Activated CD8-positive, alpha-beta memory T cell treated with anti-CD3 and anti-CD28 coated beads, Interleukin-2, amount 50 U/mL, for 24 hours (primary cell): ENCODE measurements around the gene LOXL4.

ENCODE experiments used
- DNase-seq: peaks from one replicate; pipeline ENCODE4 v3.0.0-alpha.2; 2020; ENCODE audit errors: extremely low read depth

LOXL4 gene

DNA sequence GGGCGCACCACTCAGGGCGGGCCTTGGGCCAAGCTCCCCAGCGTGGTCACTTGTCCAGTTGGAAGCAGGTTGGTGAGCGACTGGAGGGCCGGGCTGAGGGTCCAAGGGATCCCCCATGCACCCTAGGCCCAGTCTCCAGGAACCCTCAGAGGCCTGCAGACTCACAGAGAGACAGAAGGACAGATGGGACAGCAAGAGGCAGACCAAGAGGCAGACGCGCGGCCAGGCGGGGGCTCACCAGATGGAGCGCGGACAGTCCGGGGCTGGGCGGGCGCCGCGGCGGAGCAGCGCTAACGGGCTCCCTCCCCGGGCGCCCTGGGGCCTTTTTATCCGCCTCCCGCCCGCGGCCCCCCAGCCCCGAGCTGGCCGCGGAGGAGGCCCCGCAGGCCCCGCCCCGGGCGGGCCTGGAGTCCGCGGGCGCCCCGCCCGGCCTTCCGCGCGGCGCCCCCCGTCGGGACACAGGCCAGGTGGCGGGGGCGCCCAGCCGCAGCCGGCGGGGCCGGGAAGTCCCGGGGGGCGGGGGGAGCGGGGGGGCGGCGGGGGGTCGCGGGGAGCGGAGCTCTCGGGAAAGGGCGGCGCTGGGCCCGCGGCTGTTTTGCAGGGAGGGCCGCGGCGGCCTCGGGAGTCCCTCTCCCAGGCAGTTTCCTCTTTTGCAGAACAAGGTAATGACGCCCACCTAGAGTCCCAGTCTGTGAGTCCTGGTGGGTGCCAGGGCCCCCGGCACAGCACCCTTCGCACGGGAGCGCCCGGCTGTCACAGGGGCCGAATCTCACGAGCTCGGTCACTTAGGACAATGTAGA, at the start of gene LOXL4:
LOXL4 (minus strand) TSS at position 301 of the 800 bp plus-strand sequence. CDS start 5,175 bp downstream, outside the sequence.
- no peak for DNase-seq

DNA sequence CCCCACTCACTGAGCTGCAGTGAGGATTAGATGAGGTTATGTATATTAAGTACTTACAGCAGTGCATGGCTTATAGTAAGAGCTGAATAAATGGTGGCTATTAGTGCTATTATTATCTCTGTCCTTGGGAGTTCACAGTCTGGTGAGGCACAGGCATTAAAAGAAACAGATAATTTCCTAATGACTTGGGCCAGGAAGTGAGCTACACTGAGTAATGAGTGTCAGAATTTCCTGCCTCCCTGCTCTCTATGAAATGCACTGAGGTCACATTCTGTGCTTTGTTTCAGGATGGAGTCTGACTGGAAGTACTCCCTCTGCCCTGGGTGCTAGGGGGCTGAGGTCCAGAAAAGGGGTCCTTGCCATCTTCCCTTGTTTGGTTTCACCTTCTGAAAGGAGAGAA, 48.7 kb upstream of the LOXL4 start:
- no peak for DNase-seq

DNA sequence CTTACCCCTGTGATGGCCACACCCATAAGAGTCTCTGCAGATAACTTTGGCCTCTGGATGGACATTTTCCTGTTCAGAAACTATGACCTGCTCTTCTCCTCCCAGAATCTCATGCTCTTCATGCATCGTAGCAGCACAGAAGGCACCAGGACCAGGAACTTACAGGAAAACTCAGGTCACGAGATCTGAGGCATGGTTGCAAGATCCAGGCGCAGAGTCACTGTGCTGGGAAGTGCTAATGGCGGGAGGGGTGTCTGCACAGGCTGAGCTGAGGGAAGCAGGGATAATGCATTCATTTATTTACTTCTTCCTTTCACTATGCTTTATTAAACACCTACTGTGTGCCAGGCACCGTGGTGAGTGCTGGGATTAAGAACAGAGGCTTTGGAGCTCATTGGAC, 48.2 kb upstream of the LOXL4 start:
- no peak for DNase-seq

DNA sequence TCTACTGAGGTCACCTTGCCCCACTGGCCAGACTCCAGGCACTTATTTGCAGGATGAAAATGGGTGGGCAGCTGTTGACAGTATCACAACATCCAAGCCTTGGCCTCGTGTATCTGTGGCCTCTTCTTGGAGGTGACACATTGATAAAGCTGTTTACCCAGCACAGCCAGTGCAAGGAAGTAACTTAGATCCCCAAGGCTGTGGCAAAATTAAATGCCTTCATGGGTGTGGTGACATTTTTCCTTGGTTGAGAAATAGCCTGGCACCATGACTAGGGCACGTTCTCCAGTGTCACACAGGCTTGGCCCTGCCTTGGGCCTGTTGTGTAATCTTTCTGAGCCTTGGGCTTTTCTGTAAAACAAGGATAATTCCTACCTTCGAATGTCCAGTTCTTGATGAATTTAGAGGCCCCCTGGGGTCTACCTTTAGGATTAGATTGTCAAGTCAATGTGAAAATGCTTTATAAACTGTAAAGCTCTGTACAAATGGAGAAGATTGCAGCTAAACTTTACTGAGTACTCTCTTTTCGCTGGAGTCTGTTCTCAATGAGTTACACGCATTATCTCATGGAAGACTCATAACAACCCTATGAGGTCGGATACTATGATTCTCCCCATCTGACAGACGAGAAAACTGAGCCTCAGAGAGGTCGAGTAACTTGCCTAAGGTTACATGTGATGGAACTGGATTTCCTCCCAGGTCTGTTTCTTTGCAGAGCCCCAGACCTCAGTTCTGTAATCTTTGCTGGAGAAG, 46.7 kb upstream of the LOXL4 start:
- no peak for DNase-seq

DNA sequence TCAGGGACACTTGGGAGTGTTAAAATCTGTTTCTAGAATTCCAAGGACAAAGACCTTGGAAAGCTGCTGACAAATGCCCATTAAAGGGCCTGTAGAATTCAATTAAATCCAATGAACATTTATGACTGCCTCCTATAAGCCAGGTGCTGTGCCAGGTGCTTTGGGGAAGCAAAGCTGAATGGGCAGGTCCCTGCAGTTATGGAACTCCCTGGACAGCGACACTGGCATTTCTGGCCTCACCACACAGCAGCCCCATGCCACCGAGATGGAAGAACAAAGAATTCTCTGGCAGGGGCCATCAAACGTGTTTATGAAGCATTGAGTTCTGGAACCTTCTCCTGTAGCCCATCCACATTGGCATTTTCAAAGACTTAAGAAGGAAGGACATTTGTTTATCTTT, 45.6 kb upstream of the LOXL4 start:
- DNase-seq = no peak

DNA sequence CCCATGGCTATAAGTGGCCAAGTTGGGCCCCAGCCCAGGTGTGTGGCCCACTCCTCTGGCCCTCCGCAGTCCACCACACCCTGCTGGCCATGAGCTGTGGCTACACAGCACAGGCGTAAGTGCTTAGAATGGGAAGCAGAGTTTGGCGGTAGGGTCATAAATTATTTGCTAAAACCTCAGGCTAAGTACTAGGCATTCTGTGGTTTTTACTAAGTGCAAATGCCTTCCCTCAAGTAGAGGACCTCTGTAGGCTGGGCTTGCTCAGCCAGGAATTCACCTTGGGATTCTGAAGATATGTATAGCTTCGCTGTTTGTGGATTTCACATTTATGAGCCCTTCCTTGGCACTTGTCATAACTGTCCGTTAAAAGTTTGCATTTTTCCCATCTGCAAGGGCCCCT, 44.8 kb upstream of the LOXL4 start:
- DNase-seq = no peak

DNA sequence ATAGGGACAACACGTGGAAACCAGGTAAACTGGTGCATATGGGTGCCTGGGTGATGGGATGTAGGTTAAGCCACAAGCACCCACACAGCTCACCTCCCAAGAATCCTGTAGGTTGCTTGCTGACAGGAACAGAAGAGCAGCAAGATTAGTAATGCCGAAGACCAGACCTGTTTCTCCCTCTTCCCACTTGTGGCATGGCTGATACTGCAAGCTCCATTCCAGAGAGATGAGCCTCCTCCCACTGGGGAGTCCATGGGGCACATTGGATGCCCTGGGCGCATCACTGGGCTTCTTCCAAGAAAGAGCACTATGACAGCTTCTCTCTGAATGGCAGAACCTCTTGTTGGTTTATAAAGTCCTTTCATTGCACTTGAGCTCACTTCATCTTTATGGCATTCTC, 44.4 kb upstream of the LOXL4 start:
- no peak for DNase-seq

DNA sequence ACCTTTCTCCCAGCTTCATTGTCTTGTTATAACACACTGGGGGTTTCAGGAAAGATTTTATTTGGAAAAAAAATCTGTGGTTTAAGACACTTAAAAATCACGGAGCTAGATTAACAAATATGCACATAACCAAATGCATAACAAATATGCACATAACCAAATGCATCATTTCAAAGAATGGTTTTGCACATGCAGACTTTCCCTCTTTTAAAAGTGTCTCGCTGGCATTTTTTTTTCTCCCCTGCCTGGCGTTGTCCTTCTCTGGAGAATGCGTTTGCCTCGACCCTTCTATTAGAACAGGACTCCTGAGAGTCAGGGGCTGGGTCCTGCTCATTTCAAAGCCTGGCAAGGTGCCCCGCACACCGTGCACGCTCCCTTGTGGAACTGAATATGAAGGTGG, 42.7 kb upstream of the LOXL4 start:
- DNase-seq = no peak

DNA sequence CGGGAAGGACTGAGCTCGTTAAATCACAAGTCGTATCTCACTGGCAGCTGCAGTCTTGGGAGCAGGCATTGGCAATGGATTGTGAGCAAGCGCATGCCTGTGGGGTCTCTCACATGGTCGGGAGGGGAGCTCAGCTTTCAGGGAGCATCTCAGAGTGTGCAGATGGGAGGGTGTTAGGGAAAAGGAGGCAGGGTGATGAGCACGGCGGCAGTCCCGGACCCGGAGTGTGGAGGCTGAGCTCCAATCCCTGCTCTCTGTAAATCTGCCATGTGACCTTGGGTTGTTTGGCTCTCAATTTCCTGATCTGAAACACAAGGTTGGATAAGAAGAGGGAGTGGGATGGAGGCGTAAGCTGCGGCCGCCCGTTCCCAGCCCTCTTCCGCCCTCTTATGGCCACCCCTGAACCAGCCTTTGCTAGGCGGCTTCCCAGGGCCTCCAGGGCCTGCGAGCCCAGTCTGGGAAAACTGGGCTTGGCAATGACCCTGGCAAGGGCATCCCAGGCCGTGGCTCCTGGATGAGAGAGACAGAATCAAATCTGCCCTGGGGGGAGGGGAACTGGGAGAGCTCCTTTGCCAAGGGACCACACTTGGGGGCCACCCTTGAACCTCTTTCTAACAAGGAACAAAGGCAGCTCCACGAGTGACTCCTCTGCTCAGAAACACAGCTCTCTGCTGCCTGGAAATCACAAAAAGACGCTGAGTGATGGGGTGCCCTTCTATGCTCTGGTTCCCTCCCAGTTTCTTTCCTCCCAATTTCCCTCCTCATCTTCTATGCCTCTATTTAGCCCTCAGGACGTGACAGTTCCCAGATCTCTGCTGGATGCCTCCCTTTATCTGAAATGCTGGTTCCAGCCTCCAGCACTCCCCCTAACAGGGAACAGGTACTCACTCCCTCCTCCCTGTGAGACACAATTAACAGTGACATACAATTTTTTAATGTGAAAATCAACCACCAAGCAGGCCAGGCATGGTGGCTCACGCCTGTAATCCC, 41.7 kb upstream of the LOXL4 start:
- DNase-seq = no peak

DNA sequence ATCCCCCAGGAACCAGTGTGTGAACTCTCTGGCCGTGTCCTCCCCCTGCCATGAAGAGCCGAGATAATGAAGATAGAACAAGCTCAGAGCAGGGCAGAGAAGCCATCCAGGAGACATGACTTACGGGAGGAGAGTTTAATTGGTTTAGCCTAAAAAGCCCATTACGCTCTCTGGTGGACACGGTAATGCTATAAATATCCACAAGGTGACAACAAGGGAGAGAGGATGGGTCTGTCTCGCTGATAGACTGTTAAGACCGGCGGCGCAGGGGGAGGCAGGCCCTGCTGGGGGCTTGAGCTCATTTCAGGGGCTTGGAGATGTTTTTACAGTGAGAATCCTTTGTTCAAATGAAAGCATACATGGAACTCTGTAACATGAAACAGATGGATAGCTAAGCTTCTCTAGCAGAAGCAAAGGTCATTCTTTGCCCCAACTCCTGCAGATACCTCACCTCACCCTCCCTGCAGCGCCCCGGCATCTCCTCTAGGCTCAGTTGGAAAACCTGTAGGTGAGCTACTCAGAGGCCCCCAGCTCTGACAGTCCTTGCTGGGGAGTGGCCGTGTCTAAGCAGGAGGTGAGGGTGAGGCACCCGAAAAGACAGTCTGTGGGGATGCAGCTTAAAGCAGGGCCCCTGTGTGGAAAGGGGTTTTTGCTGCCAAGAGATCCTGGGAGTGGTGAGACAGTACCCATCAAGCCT, 40.8 kb upstream of the LOXL4 start:
- DNase-seq = no peak

DNA sequence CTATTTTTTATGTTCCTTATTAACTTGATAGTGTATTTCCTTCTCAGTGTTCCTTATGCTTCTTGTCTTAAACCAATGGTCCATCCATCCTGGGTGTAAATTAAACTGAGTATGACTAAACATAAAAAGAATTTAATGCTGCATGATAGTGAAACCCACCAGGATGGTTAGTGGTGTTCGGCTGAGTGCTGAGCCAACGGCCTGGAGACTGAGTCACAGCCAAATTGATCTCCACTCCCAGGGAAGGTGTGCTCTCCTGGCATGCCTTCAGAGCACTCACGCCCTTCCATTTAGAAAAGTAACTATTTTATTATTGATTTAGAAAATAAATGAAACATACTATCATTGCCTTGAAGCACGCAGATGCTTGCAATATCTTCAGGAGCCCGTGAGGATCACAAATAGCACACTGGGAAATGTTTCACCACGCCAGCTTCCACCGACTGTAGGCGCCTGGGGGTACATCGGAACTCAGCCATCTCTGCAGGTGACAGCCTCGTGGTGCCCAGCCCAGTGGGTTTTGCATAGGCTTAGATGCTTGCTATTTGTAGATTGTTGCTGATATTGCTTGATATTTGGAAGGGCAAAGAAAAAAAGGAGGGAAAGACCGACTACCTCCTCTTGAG, 40.0 kb upstream of the LOXL4 start:
- no peak for DNase-seq

DNA sequence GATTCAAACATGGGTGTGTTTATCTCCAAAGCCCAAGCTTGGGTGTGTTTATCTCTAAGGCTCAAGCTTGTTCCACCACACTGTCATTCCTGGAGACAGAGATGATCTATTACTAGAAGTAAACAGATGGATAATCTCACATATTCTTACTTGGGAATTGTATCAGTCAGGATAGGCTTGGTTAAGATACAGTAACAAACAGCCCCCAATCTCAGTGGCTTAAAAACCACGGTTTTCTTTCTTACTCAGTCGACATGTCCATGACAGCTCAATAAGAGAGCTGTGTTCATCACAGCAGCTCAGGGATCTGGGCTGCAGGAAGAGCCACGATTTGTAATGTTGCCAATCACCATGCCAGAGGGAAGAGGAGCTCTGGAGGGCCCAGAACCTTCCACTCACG, 38.5 kb upstream of the LOXL4 start:
- no peak for DNase-seq

DNA sequence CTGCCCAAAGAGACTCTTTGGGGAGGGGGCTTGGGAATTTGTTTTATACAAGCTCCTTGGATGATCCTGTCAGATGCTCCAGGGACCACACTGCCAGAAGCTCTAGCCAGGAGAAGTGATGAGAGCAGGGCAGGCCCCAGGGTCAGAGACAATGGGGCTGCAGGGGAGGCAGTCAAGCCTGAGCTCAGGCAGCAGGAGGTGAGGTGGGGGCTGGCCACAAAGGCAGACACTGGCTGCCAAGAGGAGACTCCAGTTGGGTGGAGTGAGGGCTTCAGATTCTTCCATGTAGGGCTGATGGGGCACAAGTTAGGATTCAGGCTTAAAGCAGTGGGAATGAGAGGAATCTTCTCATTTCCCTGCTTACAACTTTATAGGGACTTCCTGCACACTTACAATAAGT, 35.6 kb upstream of the LOXL4 start:
- DNase-seq = no peak

DNA sequence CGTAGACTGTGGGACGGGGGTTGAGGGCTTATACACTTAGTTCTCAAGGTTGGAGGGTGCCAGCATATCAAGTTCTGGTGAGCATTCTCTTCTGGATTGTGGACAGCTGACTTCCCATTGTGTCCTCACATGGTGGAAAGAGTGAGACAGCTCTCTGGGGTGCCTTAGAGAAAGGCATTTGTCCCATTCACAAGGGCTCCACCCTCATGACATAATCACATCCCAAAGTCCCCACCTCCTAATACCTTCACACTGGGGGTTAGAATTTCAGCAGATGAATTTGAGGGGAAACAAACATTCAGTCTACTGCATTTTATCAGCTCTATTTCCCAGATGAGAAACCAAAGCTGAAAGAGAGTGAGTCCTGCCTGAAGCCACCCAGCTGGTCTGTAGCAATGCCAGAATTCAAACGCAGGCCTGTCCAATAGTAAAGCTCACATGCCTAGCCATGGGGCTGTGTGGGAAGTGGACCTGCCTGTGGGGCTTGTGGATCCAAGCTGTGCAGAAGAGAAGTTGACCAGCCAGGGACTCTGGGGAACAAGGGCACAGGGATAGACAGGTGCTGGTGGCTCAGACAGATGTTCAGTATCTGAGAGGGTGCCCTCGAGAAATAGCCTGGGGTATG, 34.9 kb upstream of the LOXL4 start:
- no peak for DNase-seq

DNA sequence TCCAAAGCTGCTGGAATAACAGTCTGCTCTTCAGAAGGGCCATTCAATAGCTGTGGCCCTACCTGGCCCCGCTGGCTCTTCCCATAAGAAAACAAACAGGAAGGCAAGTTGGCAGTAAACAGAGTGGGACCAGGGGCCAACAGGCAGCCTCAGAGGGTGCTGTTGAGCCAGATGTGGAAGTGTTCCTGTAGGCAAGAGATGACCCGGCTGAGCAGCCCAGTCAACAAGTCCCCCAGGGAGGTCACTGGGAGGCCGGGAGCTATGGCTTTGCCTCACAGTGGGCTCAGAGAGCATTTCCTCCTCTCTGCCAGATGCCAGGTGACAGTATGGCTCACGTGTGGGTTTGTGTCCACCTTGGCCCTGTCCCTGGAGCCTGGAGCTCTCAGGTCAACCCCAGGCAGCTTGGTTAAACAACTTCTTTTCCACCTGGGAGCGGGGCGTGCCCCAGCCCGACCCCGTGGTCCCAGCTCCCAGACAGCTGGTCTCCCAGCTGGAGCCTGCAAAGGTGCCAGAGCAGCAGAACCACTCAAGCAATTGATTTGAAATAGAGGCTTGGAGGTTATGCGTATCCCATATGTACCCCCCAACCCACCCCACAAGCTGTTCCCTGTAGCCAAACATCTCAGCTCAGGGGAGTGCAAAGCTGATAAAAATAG, 33.8 kb upstream of the LOXL4 start:
- DNase-seq = no peak

DNA sequence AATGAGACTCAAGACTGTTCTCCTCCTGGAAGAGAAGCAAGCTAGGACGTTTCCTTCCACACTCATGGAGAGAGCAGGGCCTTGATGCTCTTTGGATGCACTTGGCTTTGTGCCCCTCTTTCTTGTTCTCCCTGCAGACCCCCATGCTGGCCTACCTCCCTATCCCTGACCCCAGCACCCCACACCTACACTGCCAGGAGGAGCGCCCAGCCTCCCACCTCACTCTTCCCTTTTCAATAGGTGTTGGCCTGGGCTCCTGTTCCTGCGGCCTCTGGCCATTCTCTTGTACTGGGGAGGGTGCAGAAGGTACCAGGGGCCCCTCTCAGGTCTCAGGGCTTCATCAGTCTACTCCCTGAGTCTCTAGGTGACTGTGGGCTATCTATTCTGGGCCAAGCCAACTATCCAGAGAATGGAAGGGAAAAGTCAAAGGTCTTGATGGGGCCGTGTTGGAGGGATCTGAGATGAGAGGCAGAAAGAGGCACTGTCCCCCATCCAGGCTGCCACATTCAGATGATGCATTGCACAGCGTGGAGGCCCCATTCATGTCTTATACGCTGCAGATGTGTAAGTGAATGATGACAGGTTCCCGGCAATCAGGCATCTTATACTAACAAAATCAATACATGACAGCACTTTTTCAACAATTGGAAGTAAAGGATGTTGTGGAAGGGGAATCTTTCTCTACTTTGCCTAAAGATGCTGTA, 32.7 kb upstream of the LOXL4 start:
- no peak for DNase-seq

DNA sequence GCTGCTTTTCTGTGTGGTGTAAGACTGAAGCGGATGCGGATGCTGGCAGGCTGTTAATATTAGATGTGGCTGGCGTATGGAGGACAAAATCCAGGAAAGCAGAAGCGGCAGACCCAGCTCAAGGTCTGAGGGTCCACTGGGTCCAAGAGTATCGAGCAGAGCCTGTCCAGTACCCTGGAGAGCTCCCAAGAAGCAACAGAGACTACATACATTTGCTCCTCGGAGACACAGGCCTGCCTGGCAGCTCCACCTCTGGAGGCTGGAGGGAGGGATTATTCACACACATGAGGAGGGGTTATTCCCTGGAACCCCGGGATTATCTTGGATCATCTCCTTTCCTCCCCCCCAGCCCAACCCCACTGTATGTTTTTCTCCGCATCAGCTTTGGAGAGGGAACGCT, 31.3 kb upstream of the LOXL4 start:
- no peak for DNase-seq

DNA sequence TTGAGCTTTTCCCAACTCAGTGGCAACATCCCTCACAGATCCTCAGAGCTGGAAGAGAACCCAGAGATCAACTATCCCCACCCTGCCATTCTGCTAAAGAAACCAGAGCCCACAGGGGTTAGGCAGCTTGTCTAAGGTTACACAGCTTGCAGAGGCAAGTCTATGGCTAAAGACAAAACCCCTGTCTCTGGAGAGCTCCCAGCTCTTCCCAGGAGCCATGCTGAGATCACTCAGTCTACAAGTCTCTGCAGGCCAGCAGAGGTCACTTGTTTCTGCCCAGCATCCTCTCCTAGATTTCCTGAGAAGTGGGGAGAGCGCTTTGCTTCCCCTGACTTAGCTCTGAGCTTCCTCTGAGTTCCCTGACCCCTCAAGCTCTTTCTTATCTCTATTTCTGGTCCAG, 28.5 kb upstream of the LOXL4 start:
- no peak for DNase-seq

DNA sequence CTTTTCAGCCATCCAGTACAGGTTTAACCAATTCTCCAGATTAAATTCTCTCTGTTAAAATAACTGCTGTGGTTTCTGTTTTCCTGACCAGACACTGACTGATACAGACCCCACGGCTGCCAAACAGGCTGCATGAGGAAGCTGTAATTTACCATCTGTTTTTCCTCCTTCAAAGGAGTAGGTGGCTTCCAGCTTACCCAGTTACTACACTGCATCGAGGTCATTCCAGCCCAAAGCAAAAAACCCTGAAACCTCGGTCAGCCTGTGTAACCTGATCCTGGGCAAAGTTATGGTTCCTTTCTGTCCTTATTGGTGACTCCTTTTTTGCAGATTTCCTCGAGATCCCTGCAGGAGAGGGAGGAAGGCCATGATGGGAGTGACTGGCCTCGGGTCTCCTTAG, 27.9 kb upstream of the LOXL4 start:
- no peak for DNase-seq
